Peyer's patch (tissue), 4 donors: ENCODE measurements around the gene GALM.

Source experiments
- POLR2A ChIP-seq, 2 donors: fragments of 450-650 bp; IDR thresholded peaks; one replicate each; pipeline ENCODE4 v1.5.1; 2017; ENCODE audit warnings: antibody characterized with exemption in 2 of 2, mild to moderate bottlenecking in 2 of 2, moderate library complexity in 2 of 2
- TF ChIP-seq, protein P1 (sequence below), 6 experiments: fragments of 450-650 bp in 4 of 6; fragments of 200-600 bp in 2 of 6; sonication (generic) in 1 of 6; IDR thresholded peaks; one replicate each; pipeline ENCODE4 v1.5.1; 2017 to 2019; ENCODE audit warnings: antibody characterized with exemption in 6 of 6, mild to moderate bottlenecking in 3 of 6, moderate library complexity in 1 of 6

DNA sequence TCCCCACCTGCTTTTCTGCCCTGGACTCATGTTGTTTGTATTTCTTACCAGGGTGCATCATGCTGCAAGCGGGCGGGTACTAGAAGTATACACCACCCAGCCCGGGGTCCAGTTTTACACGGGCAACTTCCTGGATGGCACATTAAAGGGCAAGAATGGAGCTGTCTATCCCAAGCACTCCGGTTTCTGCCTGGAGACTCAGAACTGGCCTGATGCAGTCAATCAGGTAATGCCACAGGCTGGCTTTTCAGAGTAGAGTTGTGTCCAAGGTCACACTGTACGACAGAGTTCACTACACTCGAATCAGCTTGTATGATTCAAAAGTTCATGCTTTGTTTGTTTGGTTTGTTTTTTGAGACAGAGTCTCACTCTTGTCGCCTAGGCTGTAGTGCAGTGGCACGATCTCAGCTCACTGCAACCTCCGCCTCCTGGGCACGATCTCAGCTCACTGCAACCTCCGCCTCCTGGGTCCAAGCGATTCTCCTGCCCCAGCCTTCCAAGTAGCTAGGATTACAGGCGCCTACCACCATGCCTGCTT is 65.8 kb downstream of the GALM start:
- TF ChIP-seq, protein P1, sequence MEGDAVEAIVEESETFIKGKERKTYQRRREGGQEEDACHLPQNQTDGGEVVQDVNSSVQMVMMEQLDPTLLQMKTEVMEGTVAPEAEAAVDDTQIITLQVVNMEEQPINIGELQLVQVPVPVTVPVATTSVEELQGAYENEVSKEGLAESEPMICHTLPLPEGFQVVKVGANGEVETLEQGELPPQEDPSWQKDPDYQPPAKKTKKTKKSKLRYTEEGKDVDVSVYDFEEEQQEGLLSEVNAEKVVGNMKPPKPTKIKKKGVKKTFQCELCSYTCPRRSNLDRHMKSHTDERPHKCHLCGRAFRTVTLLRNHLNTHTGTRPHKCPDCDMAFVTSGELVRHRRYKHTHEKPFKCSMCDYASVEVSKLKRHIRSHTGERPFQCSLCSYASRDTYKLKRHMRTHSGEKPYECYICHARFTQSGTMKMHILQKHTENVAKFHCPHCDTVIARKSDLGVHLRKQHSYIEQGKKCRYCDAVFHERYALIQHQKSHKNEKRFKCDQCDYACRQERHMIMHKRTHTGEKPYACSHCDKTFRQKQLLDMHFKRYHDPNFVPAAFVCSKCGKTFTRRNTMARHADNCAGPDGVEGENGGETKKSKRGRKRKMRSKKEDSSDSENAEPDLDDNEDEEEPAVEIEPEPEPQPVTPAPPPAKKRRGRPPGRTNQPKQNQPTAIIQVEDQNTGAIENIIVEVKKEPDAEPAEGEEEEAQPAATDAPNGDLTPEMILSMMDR (IDR thresholded peaks at IDR 0.05) = no peak
- TF ChIP-seq POLR2A (IDR thresholded peaks at IDR 0.05) = no peak
